ENCODE measurements around the gene ZNF609.
A peak's percentile ranks its signal among the peaks of the same experiment; 100 is the strongest.

ZNF609 gene

DNA sequence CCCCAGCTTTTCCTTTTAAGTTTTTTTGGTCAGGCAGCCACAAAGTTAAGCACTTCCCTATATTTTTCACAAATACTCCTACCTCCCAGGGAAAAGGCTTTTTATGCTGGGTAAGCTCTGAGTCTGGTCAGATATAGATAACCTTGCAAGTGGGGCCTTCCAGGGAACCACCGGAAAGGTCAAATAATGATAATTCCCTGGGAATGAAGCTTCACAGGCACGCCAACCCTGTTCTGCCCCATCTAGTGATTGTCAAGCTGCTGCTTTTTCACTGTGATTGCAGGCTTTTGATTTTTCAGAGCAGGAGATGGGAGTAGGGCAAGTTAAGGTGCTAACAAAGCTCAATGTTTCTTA, 121.0 kb downstream of the ZNF609 start:
- no peaks in the 10 kb centered on the region for H3K27me3 ChIP-seq (replicated peaks in 2 of 5; ENCODE audit: control insufficient read depth in 4 of 5, insufficient read depth in 5 of 5, low read length in 4 of 5)
- H3K36me3 ChIP-seq (ENCODE audit: control insufficient read depth in 4 of 4, insufficient read depth in 4 of 4, low read length in 3 of 4), result peaks cover 0 to 3% (median 3%) of the 10 kb centered on the region in 4 experiments
- peak overlapping the region in 1 of 2 experiments; percentile 16 for H3K27ac ChIP-seq (ENCODE audit: insufficient read depth in 1 of 2, low read depth in 1 of 2, low read length in 2 of 2, poor library complexity in 1 of 2, severe bottlenecking in 2 of 2)
- WGBS (ENCODE audit: insufficient coverage), result 100% methylated on average over 2 of the region's 2 CpGs
- no peak overlapping the region for H3K4me3 ChIP-seq (ENCODE audit: control insufficient read depth in 1 of 7, extremely low read depth in 1 of 7, insufficient read depth in 4 of 7, low read depth in 2 of 7, low read length in 6 of 7)
- H3K9me3 ChIP-seq (ENCODE audit: control extremely low read depth in 1 of 5, control insufficient read depth in 4 of 5, insufficient read depth in 2 of 5, low read depth in 1 of 5, low read length in 4 of 5), result peaks cover 1 to 15% (median 3%) of the 10 kb centered on the region in 5 experiments
- peaks cover 0 to 18% (median 6%) of the 10 kb centered on the region in 4 experiments for H3K4me1 ChIP-seq (ENCODE audit: control extremely low read depth in 1 of 4, control insufficient read depth in 4 of 4, insufficient read depth in 4 of 4, low read length in 3 of 4)
- DNase-seq, result no peak
- ChIA-PET CTCF (interaction anchor here (0.8 to 1.9 kb wide), 7 partner anchors 10 to 72 kb away, joined by 3 to 4 read pairs (median 3); no protein-coding TSS in a partner anchor), POLR2A (interaction anchor here (1.0 kb wide), 1 partner anchor 9 kb away, joined by 3 read pairs; no protein-coding TSS in a partner anchor)

DNA sequence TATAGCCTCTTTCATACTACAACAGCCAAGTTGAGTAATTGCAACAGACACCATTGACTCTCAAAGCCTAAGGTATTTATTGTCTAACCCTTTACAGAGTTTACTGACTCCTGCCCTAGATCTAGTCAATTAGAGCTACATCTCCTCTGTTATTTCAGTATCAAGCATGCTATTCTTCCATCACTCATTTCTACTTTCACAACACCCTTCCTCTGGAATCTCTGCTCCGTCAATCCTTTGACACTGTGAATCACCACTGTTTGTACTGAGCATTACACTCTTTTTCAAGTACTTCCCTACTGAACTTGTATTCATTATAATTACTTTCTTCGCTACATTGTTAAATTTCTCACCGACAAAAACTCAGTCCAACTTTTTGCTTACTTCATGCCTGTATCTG, 121.8 kb downstream of the ZNF609 start:
- Histone ChIP-seq H3K36me3 (ENCODE audit: control insufficient read depth in 4 of 4, insufficient read depth in 4 of 4, low read length in 3 of 4) (peaks cover 0 to 3% (median 3%) of the 10 kb centered on the region in 4 experiments), H3K27me3 (replicated peaks in 2 of 5; ENCODE audit: control insufficient read depth in 4 of 5, insufficient read depth in 5 of 5, low read length in 4 of 5) (no peaks in the 10 kb centered on the region), H3K4me1 (ENCODE audit: control extremely low read depth in 1 of 4, control insufficient read depth in 4 of 4, insufficient read depth in 4 of 4, low read length in 3 of 4) (peaks cover 0 to 19% (median 7%) of the 10 kb centered on the region in 4 experiments), H3K9me3 (ENCODE audit: control extremely low read depth in 1 of 5, control insufficient read depth in 4 of 5, insufficient read depth in 2 of 5, low read depth in 1 of 5, low read length in 4 of 5) (peaks cover 1 to 15% (median 3%) of the 10 kb centered on the region in 5 experiments), H3K4me3 (ENCODE audit: control insufficient read depth in 1 of 7, extremely low read depth in 1 of 7, insufficient read depth in 4 of 7, low read depth in 2 of 7, low read length in 6 of 7) (no peak overlapping the region), H3K27ac (ENCODE audit: insufficient read depth in 1 of 2, low read depth in 1 of 2, low read length in 2 of 2, poor library complexity in 1 of 2, severe bottlenecking in 2 of 2) (no peak overlapping the region)
- CTCF ChIA-PET, result interaction anchor here (1.1 to 1.6 kb wide), 4 partner anchors 10 to 72 kb away, joined by 3 read pairs; no protein-coding TSS in a partner anchor
- POLR2A ChIA-PET, result no interaction called here
- 94% methylated on average over 1 of the region's 3 CpGs for WGBS (ENCODE audit: insufficient coverage)
- DNase-seq, result no peak

DNA sequence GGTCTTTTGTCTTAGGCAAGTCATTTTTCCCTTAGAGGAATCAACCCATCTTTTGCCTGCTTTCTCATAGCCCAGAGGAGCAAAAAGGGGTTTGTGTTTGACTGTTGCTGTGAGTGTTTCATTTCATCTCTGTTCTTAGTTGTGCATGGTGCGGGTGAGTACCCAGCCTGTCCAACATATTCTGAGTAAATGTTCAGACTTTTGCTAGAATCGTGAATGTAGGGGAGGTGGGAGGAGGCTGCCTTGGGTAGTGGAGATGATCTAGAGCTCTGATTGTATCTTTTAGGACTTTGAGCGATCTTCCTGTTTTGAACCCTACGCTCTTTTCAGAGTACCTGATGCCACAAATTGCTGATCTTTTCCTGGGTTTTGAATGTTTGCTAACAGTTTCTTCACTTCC, 123.1 kb downstream of the ZNF609 start:
- ChIA-PET POLR2A (no interaction called here), CTCF (interaction anchor here (1.2 to 1.4 kb wide), 2 partner anchors 24 to 68 kb away, joined by 3 to 4 read pairs; no protein-coding TSS in a partner anchor)
- Histone ChIP-seq H3K4me1 (ENCODE audit: control extremely low read depth in 1 of 4, control insufficient read depth in 4 of 4, insufficient read depth in 4 of 4, low read length in 3 of 4) (peaks cover 0 to 19% (median 9%) of the 10 kb centered on the region in 4 experiments), H3K36me3 (ENCODE audit: control insufficient read depth in 4 of 4, insufficient read depth in 4 of 4, low read length in 3 of 4) (peaks cover 0 to 3% (median 3%) of the 10 kb centered on the region in 4 experiments), H3K4me3 (ENCODE audit: control insufficient read depth in 1 of 7, extremely low read depth in 1 of 7, insufficient read depth in 4 of 7, low read depth in 2 of 7, low read length in 6 of 7) (no peak overlapping the region), H3K27me3 (replicated peaks in 2 of 5; ENCODE audit: control insufficient read depth in 4 of 5, insufficient read depth in 5 of 5, low read length in 4 of 5) (no peaks in the 10 kb centered on the region), H3K27ac (ENCODE audit: insufficient read depth in 1 of 2, low read depth in 1 of 2, low read length in 2 of 2, poor library complexity in 1 of 2, severe bottlenecking in 2 of 2) (no peak overlapping the region), H3K9me3 (ENCODE audit: control extremely low read depth in 1 of 5, control insufficient read depth in 4 of 5, insufficient read depth in 2 of 5, low read depth in 1 of 5, low read length in 4 of 5) (peaks cover 1 to 15% (median 3%) of the 10 kb centered on the region in 5 experiments)
- WGBS (ENCODE audit: insufficient coverage), result 83% methylated on average over 4 of the region's 4 CpGs
- DNase-seq, result no peak

- ChIA-PET POLR2A (no interaction called here), CTCF (interaction anchor here (1.2 to 1.4 kb wide), 2 partner anchors 24 to 67 kb away, joined by 3 to 4 read pairs; no protein-coding TSS in a partner anchor)
- WGBS (ENCODE audit: insufficient coverage), result no CpG with 5 or more reads among the region's 3 CpGs
Observed at GRCh38 chr15:64583983-64584382, 123.6 kb downstream of the ZNF609 start.

DNA sequence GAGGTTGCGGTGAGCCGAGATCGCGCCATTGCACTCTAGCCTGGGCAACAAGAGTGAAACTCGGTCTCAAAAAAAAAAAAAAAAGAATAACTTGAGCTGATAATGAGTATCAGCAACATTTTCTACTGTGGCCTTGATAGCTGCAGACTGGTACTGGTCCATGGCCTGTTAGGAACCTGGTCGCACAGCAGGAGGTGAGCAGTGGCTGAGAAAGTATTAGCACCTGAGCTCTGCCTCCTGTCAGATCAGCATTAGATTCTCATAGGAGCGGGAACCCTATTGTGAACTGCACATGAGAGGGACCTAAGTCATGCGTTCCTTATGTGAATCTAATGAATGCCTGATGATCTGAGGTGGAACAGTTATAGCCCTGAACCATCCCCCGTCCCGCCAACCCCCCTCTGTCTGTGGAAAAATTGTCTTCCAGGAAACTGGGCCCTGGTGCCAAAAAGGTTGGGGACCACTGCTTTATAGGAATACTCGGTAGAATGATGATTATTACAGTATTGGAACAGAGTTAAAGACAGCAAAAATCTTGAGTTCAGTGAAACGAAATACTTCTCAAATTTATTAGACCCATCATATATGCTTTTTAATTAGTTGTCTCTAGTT, 126.0 kb downstream of the ZNF609 start:
- peaks cover 3 to 25% (median 13%) of the 10 kb centered on the region in 4 experiments for H3K4me1 ChIP-seq (ENCODE audit: control extremely low read depth in 1 of 4, control insufficient read depth in 4 of 4, insufficient read depth in 4 of 4, low read length in 3 of 4)
- no peaks in the 10 kb centered on the region for H3K27me3 ChIP-seq (replicated peaks in 2 of 5; ENCODE audit: control insufficient read depth in 4 of 5, insufficient read depth in 5 of 5, low read length in 4 of 5)
- no peak overlapping the region for H3K4me3 ChIP-seq (ENCODE audit: control insufficient read depth in 1 of 7, extremely low read depth in 1 of 7, insufficient read depth in 4 of 7, low read depth in 2 of 7, low read length in 6 of 7)
- no peak for DNase-seq
- ChIA-PET CTCF (interaction anchor here (2.4 kb wide), 1 partner anchor 67 kb away, joined by 5 read pairs; no protein-coding TSS in a partner anchor), POLR2A (no interaction called here)
- H3K27ac ChIP-seq (ENCODE audit: insufficient read depth in 1 of 2, low read depth in 1 of 2, low read length in 2 of 2, poor library complexity in 1 of 2, severe bottlenecking in 2 of 2), result no peak overlapping the region
- peaks cover 0 to 3% (median 0%) of the 10 kb centered on the region in 5 experiments for H3K9me3 ChIP-seq (ENCODE audit: control extremely low read depth in 1 of 5, control insufficient read depth in 4 of 5, insufficient read depth in 2 of 5, low read depth in 1 of 5, low read length in 4 of 5)
- 93% methylated on average over 8 of the region's 12 CpGs for WGBS (ENCODE audit: insufficient coverage)
- H3K36me3 ChIP-seq (ENCODE audit: control insufficient read depth in 4 of 4, insufficient read depth in 4 of 4, low read length in 3 of 4), result no peaks in the 10 kb centered on the region

More at GRCh38 chr15:64583983-64584382, 123.6 kb downstream of the ZNF609 start:
- DNase-seq, result no peak
- Histone ChIP-seq H3K36me3 (ENCODE audit: control insufficient read depth in 4 of 4, insufficient read depth in 4 of 4, low read length in 3 of 4) (peaks cover 0 to 3% (median 3%) of the 10 kb centered on the region in 4 experiments), H3K9me3 (ENCODE audit: control extremely low read depth in 1 of 5, control insufficient read depth in 4 of 5, insufficient read depth in 2 of 5, low read depth in 1 of 5, low read length in 4 of 5) (peaks cover 1 to 13% (median 3%) of the 10 kb centered on the region in 5 experiments), H3K27me3 (replicated peaks in 2 of 5; ENCODE audit: control insufficient read depth in 4 of 5, insufficient read depth in 5 of 5, low read length in 4 of 5) (no peaks in the 10 kb centered on the region), H3K27ac (ENCODE audit: insufficient read depth in 1 of 2, low read depth in 1 of 2, low read length in 2 of 2, poor library complexity in 1 of 2, severe bottlenecking in 2 of 2) (no peak overlapping the region), H3K4me3 (ENCODE audit: control insufficient read depth in 1 of 7, extremely low read depth in 1 of 7, insufficient read depth in 4 of 7, low read depth in 2 of 7, low read length in 6 of 7) (no peak overlapping the region), H3K4me1 (ENCODE audit: control extremely low read depth in 1 of 4, control insufficient read depth in 4 of 4, insufficient read depth in 4 of 4, low read length in 3 of 4) (peaks cover 0 to 21% (median 9%) of the 10 kb centered on the region in 4 experiments)

DNA sequence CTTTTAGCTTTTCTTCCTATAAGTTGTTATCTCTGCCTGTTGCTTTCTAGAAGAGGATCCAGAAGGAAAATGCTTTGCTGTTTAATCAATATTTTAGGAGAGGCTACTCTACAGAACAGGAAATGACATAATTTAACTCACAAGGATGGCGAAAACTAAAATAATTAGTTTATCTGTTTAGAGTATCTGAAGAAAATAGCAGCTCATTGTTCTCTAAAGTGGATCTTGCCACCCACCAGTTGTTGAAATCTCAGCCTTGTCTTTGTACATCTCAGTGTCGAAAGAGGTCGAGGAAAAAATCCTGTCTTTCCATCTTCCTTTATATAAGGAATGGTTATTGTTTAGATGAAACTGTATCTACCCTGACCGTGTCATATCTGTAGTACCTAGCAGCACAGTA, 126.6 kb downstream of the ZNF609 start:
- 83% methylated on average over 1 of the region's 4 CpGs for WGBS (ENCODE audit: insufficient coverage)
- Histone ChIP-seq H3K9me3 (ENCODE audit: control extremely low read depth in 1 of 5, control insufficient read depth in 4 of 5, insufficient read depth in 2 of 5, low read depth in 1 of 5, low read length in 4 of 5) (no peaks in the 10 kb centered on the region), H3K4me3 (ENCODE audit: control insufficient read depth in 1 of 7, extremely low read depth in 1 of 7, insufficient read depth in 4 of 7, low read depth in 2 of 7, low read length in 6 of 7) (no peak overlapping the region), H3K4me1 (ENCODE audit: control extremely low read depth in 1 of 4, control insufficient read depth in 4 of 4, insufficient read depth in 4 of 4, low read length in 3 of 4) (peaks cover 3 to 24% (median 13%) of the 10 kb centered on the region in 4 experiments), H3K27ac (ENCODE audit: insufficient read depth in 1 of 2, low read depth in 1 of 2, low read length in 2 of 2, poor library complexity in 1 of 2, severe bottlenecking in 2 of 2) (no peak overlapping the region), H3K36me3 (ENCODE audit: control insufficient read depth in 4 of 4, insufficient read depth in 4 of 4, low read length in 3 of 4) (no peaks in the 10 kb centered on the region), H3K27me3 (replicated peaks in 2 of 5; ENCODE audit: control insufficient read depth in 4 of 5, insufficient read depth in 5 of 5, low read length in 4 of 5) (no peaks in the 10 kb centered on the region)
- ChIA-PET POLR2A (interaction anchor here (0.6 kb wide), 1 partner anchor 133 kb away, joined by 3 read pairs; no protein-coding TSS in a partner anchor), CTCF (interaction anchor here (2.4 kb wide), 1 partner anchor 66 kb away, joined by 5 read pairs; no protein-coding TSS in a partner anchor)
- DNase-seq, result no peak
